ENCODE data around the gene MAGEA10. TPM values are rescaled to one million over a fixed set of nuclear protein-coding genes. Genes with fewer than 3 reads are reported as not detected.

MAGEA10 gene
- total RNA-seq, 1 experiment from 2014 or later = 0.86 TPM

Other genes starting within 250 kb of the MAGEA10 start
- not detected in 2 replicates for gene MAGEA4, start 225.7 kb downstream of the MAGEA10 start, total RNA-seq (2014; rRNA removed; shearing (Covaris generic))
- gene GABRE, start 163.9 kb downstream of the MAGEA10 start, total RNA-seq (2014; rRNA removed; shearing (Covaris generic)) = 0.29 and 0.69 TPM in 2 replicates